Thyroid gland (tissue), 4 donors: Measurements from ENCODE around the gene NBAS.

Experiments
- POLR2A ChIP-seq, 2 donors: fragments of 450-650 bp; IDR thresholded peaks; one replicate each; pipeline ENCODE4 v1.6.1; 2017; ENCODE audit warnings: antibody characterized with exemption in 2 of 2, mild to moderate bottlenecking in 2 of 2, moderate library complexity in 1 of 2
- TF ChIP-seq, protein P1 (sequence below), 6 experiments: fragments of 200-600 bp in 3 of 6; fragments of 450-650 bp in 3 of 6; sonication (generic) in 3 of 6; IDR thresholded peaks; one replicate each; pipeline ENCODE4 v1.5.1; 2016 to 2019; ENCODE audit warnings: antibody characterized with exemption in 6 of 6, mild to moderate bottlenecking in 2 of 6, inconsistent platforms in 1 of 6, moderate library complexity in 1 of 6

DNA sequence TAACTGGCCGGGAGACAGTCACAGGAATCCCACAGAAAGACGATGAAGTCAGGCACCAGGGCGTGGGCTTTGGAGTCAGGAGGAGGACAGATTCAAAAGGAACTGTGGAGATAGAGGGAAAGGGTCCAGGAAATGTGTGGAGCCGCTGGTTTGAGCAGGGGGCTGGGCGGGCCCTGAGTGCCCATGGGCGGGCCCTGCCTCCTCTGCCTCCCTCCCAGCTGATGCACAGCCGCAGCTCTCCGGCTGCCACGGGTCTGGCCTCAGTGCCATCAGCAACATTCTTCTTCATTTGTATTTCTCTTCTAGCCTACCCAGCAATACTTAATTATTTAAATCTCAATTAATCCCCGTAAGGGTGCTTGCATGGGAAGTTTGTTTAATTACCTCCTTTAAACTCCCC is 432.3 kb downstream of the NBAS start:
- TF ChIP-seq, protein P1, sequence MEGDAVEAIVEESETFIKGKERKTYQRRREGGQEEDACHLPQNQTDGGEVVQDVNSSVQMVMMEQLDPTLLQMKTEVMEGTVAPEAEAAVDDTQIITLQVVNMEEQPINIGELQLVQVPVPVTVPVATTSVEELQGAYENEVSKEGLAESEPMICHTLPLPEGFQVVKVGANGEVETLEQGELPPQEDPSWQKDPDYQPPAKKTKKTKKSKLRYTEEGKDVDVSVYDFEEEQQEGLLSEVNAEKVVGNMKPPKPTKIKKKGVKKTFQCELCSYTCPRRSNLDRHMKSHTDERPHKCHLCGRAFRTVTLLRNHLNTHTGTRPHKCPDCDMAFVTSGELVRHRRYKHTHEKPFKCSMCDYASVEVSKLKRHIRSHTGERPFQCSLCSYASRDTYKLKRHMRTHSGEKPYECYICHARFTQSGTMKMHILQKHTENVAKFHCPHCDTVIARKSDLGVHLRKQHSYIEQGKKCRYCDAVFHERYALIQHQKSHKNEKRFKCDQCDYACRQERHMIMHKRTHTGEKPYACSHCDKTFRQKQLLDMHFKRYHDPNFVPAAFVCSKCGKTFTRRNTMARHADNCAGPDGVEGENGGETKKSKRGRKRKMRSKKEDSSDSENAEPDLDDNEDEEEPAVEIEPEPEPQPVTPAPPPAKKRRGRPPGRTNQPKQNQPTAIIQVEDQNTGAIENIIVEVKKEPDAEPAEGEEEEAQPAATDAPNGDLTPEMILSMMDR (IDR thresholded peaks at IDR 0.05), result no peak
- no peak for TF ChIP-seq POLR2A (IDR thresholded peaks at IDR 0.05)
